OCI-LY7 (cell line): ENCODE measurements around the gene CELF4. TPM values are rescaled to one million over a fixed set of nuclear protein-coding genes. Genes with fewer than 3 reads are reported as not detected.

Source experiments
- BruUV-seq: library from RNA; stranded (reverse); fragments of 400-500 nt; replicated peaks from 2 replicates; lab custom pipeline; 2021; lab: Mats Ljungman, UMichigan
- CTCF ChIA-PET: fragments of 300-600 bp; sonication (Branson Sonifier 250); formaldehyde crosslinking; loops from one replicate; lab custom pipeline; 2022; ENCODE audit warnings: antibody characterized with exemption; ENCODE audit not compliant: unreplicated experiment; lab: Charles Lee
- POLR2A ChIA-PET: fragments of 300-600 bp; sonication (Branson Sonifier 250); formaldehyde crosslinking; loops from one replicate; lab custom pipeline; 2022; ENCODE audit warnings: antibody characterized with exemption; lab: Charles Lee
- DNase-seq: peaks from one replicate; pipeline ENCODE4 v3.0.0-alpha.2; 2015; ENCODE audit warnings: low spot score
- H2AFZ ChIP-seq: fragments of 200-600 bp; sonication (generic), shearing (Covaris generic); 2 replicates; pipeline ENCODE4 v1.6.1; 2014; ENCODE audit warnings: mild to moderate bottlenecking, antibody characterized with exemption, low read length, moderate library complexity
- H3K27ac ChIP-seq: fragments of 200-600 bp; sonication (generic); 2 replicates; pipeline ENCODE4 v1.5.1; 2014; ENCODE audit warnings: mixed run types, low read depth, mild to moderate bottlenecking, moderate library complexity, low read length, inconsistent platforms; ENCODE audit not compliant: poor library complexity, severe bottlenecking
- H3K36me3 ChIP-seq: fragments of 200-600 bp; sonication (generic); 2 replicates; pipeline ENCODE4 v1.6.1; 2014; ENCODE audit warnings: mild to moderate bottlenecking, antibody characterized with exemption, low read length, moderate library complexity, mixed read lengths; ENCODE audit not compliant: insufficient read depth
- H3K4me1 ChIP-seq: fragments of 200-600 bp; sonication (generic); 2 replicates; pipeline ENCODE4 v1.5.1; 2014; ENCODE audit warnings: mild to moderate bottlenecking, low read length; ENCODE audit not compliant: insufficient read depth, poor library complexity, severe bottlenecking
- H3K4me2 ChIP-seq: fragments of 200-600 bp; sonication (generic); 2 replicates; pipeline ENCODE4 v1.6.1; 2014; ENCODE audit warnings: mild to moderate bottlenecking, low read length
- H3K4me3 ChIP-seq: fragments of 200-600 bp; sonication (generic); 2 replicates; pipeline ENCODE4 v1.5.1; 2014; ENCODE audit warnings: mild to moderate bottlenecking, low read depth, low read length; ENCODE audit not compliant: poor library complexity, severe bottlenecking
- H3K79me2 ChIP-seq: fragments of 200-600 bp; sonication (generic); 2 replicates; pipeline ENCODE4 v1.6.1; 2016; ENCODE audit warnings: low read depth, mild to moderate bottlenecking, low read length, moderate library complexity, mixed read lengths; ENCODE audit not compliant: insufficient read depth
- H3K9me2 ChIP-seq: fragments of 200-600 bp; sonication (generic); 2 replicates; pipeline ENCODE4 v1.6.1; 2016; ENCODE audit warnings: mild to moderate bottlenecking, low read length, mixed read lengths; ENCODE audit not compliant: insufficient read depth
- H3K9me3 ChIP-seq: fragments of 200-600 bp; sonication (generic); 2 replicates; pipeline ENCODE4 v1.6.1; 2014; ENCODE audit warnings: mild to moderate bottlenecking, mixed run types, low read length, mixed read lengths
- H4K20me1 ChIP-seq: fragments of 200-600 bp; sonication (generic); 2 replicates; pipeline ENCODE4 v1.6.1; 2014; ENCODE audit warnings: mild to moderate bottlenecking, antibody characterized with exemption, low read length, moderate library complexity, mixed read lengths; ENCODE audit not compliant: insufficient read depth
- CTCF ChIP-seq: fragments of 200-600 bp; sonication (generic); conservative IDR thresholded peaks from 2 replicates; pipeline ENCODE4 v1.5.1; 2014; ENCODE audit warnings: mild to moderate bottlenecking, antibody characterized with exemption, low read length, moderate library complexity, mixed read lengths
- EZH2phosphoT487 ChIP-seq: fragments of 200-600 bp; sonication (generic); IDR thresholded peaks from 2 replicates; pipeline ENCODE4 v1.6.1; 2018; ENCODE audit warnings: low read depth, borderline replicate concordance, mild to moderate bottlenecking, mixed run types, antibody characterized with exemption, low read length, moderate library complexity, mixed read lengths
- intact Hi-C: fragments of 100-400 bp; cut with micrococcal nuclease; formaldehyde crosslinking; loops from one replicate; pipeline ENCODE4 v1.10.0; 2022; ENCODE audit not compliant: unreplicated experiment
- total RNA-seq, 2 experiments: library from RNA; depleted of rRNA in 1 of 2; stranded (reverse); fragments of >200 nt in 1 of 2; shearing (Covaris generic) in 1 of 2; gene quantifications; 2 replicates each; pipeline ENCODE4 v1.2.3, GENCODE V29; 2014 to 2022

The CELF4 gene
- total RNA-seq, 2 experiments from 2014 or later: not detected

- Histone ChIP-seq H3K9me3 (no peaks in the 10 kb centered on the region), H3K27ac (no peak overlapping the region), H2AFZ (no peak overlapping the region), H3K4me3 (no peak overlapping the region), H3K4me1 (no peaks in the 10 kb centered on the region), H3K79me2 (no peaks in the 10 kb centered on the region), H3K9me2 (no peaks in the 10 kb centered on the region), H3K36me3 (no peaks in the 10 kb centered on the region), H4K20me1 (no peaks in the 10 kb centered on the region), H3K4me2 (no peak overlapping the region)
- TF ChIP-seq EZH2phosphoT487 (no peak), CTCF (no peak)
- BruUV-seq: no TSS peak
- ChIA-PET CTCF (no interaction called here), POLR2A (no interaction called here)
- intact Hi-C loops: no loop called here
- no peak for DNase-seq
Observed at GRCh38 chr18:37252342-37252741, 313.3 kb downstream of the CELF4 start.

- Histone ChIP-seq H3K9me3 (no peaks in the 10 kb centered on the region), H3K4me3 (no peak overlapping the region), H3K27ac (no peak overlapping the region), H3K4me1 (no peaks in the 10 kb centered on the region), H3K4me2 (no peak overlapping the region), H3K79me2 (no peaks in the 10 kb centered on the region), H4K20me1 (no peaks in the 10 kb centered on the region), H3K9me2 (no peaks in the 10 kb centered on the region), H3K36me3 (no peaks in the 10 kb centered on the region), H2AFZ (no peak overlapping the region)
- BruUV-seq: no TSS peak
- DNase-seq: no peak
- CTCF ChIA-PET: interaction anchor here (1.0 kb wide), 1 partner anchor 12 kb away, joined by 3 read pairs; no protein-coding TSS in a partner anchor
- intact Hi-C loops: no loop called here
- TF ChIP-seq EZH2phosphoT487: no peak
- no peak for TF ChIP-seq CTCF
- POLR2A ChIA-PET: no interaction called here
Observed at GRCh38 chr18:37251679-37252078, 313.9 kb downstream of the CELF4 start.

GRCh38 chr18:37249895-37250618, 315.5 kb downstream of the CELF4 start:
- ChIA-PET POLR2A (no interaction called here), CTCF (no interaction called here)
- TF ChIP-seq CTCF: no peak
- no peak for TF ChIP-seq EZH2phosphoT487
- Histone ChIP-seq H2AFZ (no peak overlapping the region), H3K4me2 (no peak overlapping the region), H3K9me3 (no peaks in the 10 kb centered on the region), H3K36me3 (no peaks in the 10 kb centered on the region), H3K9me2 (no peaks in the 10 kb centered on the region), H4K20me1 (no peaks in the 10 kb centered on the region), H3K27ac (no peak overlapping the region), H3K4me1 (no peaks in the 10 kb centered on the region), H3K79me2 (no peaks in the 10 kb centered on the region), H3K4me3 (no peak overlapping the region)
- intact Hi-C loops: no loop called here
- BruUV-seq: no TSS peak
- no peak for DNase-seq
